Measurements from ENCODE around the gene PPIP5K1.

- no peak for TF ChIP-seq CTCF (conservative IDR thresholded peaks at IDR 0.05; ENCODE audit: low read depth, low read length)
- TF ChIP-seq EZH2 (IDR thresholded peaks at IDR 0.05; ENCODE audit: borderline replicate concordance, low read depth, low read length, poor library complexity, severe bottlenecking): no peak
Measured at GRCh38 chr15:43547539-43547938, 42.5 kb downstream of the PPIP5K1 start.
